AG10803 (cell line): Measurements from ENCODE around the gene ARMCX5.

Experiments used
- DNase-seq: peaks from one replicate; pipeline ENCODE4 v3.0.0; 2010; ENCODE audit warnings: low read depth
- H3K4me3 ChIP-seq: 2 replicates; pipeline ENCODE4 v1.5.1; 2011; ENCODE audit warnings: mild to moderate bottlenecking, low read length, control low read depth
- TF ChIP-seq, protein P1 (sequence below): conservative IDR thresholded peaks from 2 replicates; pipeline ENCODE4 v1.5.1; 2011; ENCODE audit warnings: mild to moderate bottlenecking, low read length, control low read depth, inconsistent platforms

Gene ARMCX5

DNA sequence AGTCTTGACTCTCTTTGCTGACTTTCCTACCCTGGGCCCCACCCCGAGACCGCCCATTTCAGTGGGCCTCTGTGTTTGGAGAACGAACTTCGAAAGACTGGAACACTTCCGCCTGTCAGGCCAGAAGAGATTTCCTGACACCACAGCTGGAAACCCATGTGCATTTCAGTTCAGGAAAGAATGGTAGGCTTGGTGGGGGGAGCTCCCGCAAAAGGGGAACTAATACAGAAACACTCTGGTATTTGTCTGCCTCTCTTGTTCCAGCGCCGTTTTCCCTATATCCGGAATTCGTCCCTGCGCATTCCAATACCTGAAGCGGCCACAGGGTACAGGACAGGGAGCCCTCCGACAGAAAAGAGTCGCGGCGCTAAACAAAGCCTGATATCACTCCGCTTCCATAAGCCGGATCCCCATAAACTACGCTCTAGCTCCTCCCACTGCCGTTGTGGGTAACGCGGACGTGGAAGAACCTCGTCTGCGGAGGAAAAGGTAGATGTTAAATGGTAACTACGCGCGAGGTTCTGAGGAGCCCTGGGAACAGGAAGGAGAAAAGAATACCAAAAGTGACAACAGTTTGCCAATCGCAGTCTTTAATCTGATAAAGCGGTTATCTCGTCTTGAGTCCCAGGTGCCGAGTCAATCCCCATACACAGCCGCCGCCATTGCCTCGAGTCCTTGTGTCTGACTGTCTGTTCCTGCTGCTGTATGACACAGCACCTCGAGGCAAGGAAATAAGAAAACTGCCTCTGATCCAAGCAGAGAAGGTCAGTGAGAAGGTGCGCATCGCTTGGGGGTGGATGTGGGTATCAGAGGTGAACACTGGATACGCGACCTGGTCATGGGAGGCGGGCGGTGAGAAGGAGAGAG is at the start of gene ARMCX5:
Gene ARMCX5, plus strand, starts transcription at position 432 of the 867 bp plus-strand sequence. CDS start 2,627 bp downstream, outside the sequence.
- H3K4me3 ChIP-seq: peak within 1 kb of the TSS; percentile 83
- TF ChIP-seq, protein P1, sequence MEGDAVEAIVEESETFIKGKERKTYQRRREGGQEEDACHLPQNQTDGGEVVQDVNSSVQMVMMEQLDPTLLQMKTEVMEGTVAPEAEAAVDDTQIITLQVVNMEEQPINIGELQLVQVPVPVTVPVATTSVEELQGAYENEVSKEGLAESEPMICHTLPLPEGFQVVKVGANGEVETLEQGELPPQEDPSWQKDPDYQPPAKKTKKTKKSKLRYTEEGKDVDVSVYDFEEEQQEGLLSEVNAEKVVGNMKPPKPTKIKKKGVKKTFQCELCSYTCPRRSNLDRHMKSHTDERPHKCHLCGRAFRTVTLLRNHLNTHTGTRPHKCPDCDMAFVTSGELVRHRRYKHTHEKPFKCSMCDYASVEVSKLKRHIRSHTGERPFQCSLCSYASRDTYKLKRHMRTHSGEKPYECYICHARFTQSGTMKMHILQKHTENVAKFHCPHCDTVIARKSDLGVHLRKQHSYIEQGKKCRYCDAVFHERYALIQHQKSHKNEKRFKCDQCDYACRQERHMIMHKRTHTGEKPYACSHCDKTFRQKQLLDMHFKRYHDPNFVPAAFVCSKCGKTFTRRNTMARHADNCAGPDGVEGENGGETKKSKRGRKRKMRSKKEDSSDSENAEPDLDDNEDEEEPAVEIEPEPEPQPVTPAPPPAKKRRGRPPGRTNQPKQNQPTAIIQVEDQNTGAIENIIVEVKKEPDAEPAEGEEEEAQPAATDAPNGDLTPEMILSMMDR: peak; percentile 7; the same call in 1 of the 2 replicates
- DNase-seq: peak; percentile 86

GRCh38 chrX:102558607-102559006 is 40.7 kb upstream of the ARMCX5 start:
- no peak overlapping the region for H3K4me3 ChIP-seq
- no peak for DNase-seq
- TF ChIP-seq, protein P1: no peak

GRCh38 chrX:102560423-102561068 is 38.8 kb upstream of the ARMCX5 start:
- H3K4me3 ChIP-seq: no peak overlapping the region
- no peak for DNase-seq
- TF ChIP-seq, protein P1: no peak

DNA sequence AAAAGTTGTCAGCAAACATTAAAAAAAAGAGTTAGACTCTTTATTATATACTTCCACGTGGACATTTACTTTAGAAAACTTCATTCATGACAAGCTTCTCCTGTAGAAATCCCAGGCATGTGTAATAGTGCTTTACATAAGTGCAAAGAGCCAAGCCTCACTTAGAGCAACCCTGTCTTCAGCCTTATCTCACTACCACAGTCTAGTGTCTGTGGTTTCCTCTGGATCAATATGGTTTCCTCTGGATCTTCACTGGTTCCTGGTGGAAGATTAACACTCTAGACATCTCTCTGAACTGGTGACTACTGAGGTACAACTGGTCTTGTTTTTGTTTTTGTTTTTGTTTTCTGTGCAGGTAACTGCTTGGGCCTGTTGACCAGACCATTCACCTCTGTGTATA is 18.4 kb upstream of the ARMCX5 start:
- DNase-seq: no peak

DNA sequence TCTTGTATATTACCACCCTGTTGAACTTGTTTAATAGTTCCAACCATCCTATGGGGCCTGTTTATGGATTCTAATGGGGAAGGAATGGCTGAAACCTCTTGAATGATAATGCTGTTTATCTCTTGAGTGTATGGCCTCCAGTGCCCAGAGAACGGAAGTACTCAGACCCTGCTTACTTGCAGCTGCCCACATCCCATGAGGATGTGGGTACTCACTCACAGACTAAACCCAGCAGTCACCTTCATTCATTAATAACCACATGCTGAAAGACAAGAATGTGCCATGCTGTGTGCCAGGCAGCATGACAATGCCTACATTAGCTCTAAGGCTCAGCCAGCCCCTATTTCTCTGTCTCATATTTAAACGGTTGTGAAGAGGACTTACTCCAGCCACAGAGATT is 5.9 kb upstream of the ARMCX5 start:
- no peak for DNase-seq
- no peak overlapping the region for H3K4me3 ChIP-seq
- TF ChIP-seq, protein P1: no peak

More for the DNA sequence above, 18.4 kb upstream of the ARMCX5 start:
- TF ChIP-seq, protein P1: no peak
- H3K4me3 ChIP-seq: no peak overlapping the region

DNA sequence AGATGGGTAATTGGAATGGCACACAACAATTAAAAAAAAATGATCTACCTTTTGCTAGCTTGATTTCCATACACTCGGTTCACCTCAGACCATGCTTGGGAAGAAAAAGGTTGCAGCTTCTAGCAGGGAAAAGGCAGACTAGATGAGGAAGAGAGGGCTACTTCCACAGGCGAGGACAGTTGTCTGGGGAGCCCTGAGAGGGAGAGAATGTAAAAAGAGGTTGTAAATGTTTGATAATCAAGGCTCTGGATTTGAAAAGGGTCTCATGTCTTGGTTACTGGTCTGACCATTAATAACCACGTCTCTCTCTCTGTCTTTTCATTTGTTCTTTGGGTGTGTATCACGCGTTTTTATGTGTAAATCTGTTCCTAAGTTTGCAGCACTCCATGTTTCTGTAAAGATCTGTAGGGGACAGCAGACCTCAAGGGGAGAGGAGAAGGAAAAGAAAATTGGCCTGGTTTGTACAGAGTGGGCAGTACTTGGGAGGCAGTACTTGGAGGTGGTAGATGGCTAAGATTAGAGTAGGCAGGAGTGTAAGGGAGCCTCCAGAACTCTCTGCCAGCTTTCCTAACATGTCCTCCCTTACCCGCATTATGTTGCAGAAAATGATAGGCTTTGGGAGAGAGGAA is 750 bp downstream of the ARMCX5 start:
- peak; percentile 32 for DNase-seq
- TF ChIP-seq, protein P1: peak; percentile 24; the same call in 1 of the 2 replicates
- H3K4me3 ChIP-seq: peak overlapping the region; percentile 83
